ENCODE data around the gene ZBTB48. TPM values are rescaled to one million over a fixed set of nuclear protein-coding genes. Genes with fewer than 3 reads are reported as not detected.

ZBTB48 gene
- total RNA-seq, 4 donors from 2014 or later: 9.3 to 14.5 (median 11.3) TPM

GRCh38 chr1:6632588-6633514, 53.1 kb downstream of the ZBTB48 start:
- ATAC-seq: no peak

GRCh38 chr1:6634371-6635052, 54.7 kb downstream of the ZBTB48 start:
- Histone ChIP-seq H3K4me1 (peaks cover 0 to 10% of the 10 kb centered on the region in 2 donors), H3K27me3 (no peaks in the 10 kb centered on the region), H3K36me3 (peaks cover 0 to 83% of the 10 kb centered on the region in 2 donors), H3K27ac (peak overlapping the region in 2 of 4 donors; percentile 12 to 62), H3K4me3 (no peak overlapping the region), H3K9me3 (no peaks in the 10 kb centered on the region)
- in situ Hi-C loops (cut with MboI; ENCODE audit: low sequenced_read_pairs in 4 of 4) (loop anchor here (5.0 to 25.0 kb wide), 4 partner anchors 50 to 147 kb away; partner anchors contain the start of genes NOL9 (in 1 of the 4), PLEKHG5 (in 1 of the 4) and ZBTB48 (in 1 of the 4)), intact Hi-C loops (cut with DNase I; ENCODE audit: low total_unique reads) (no loop called here)
- ATAC-seq (peak; percentile 70 to 89), DNase-seq (peak; percentile 60 to 88)
- TF ChIP-seq POLR2A (IDR thresholded peaks at IDR 0.05): no peak
- peak; percentile 57 to 77 (median 68) for TF ChIP-seq CTCF (IDR thresholded peaks at IDR 0.05 in 4 of 5, conservative IDR thresholded peaks at IDR 0.05 in 1 of 5)

More at GRCh38 chr1:6632588-6633514, 53.1 kb downstream of the ZBTB48 start:
- Histone ChIP-seq H3K4me1 (peaks cover 7 to 9% of the 10 kb centered on the region in 2 donors), H3K4me3 (no peak overlapping the region), H3K9me3 (no peaks in the 10 kb centered on the region), H3K36me3 (peaks cover 0 to 78% of the 10 kb centered on the region in 2 donors), H3K27ac (no peak overlapping the region), H3K27me3 (no peaks in the 10 kb centered on the region)
- intact Hi-C loops (cut with DNase I; ENCODE audit: low total_unique reads) (no loop called here), in situ Hi-C loops (cut with MboI; ENCODE audit: low sequenced_read_pairs in 4 of 4) (loop anchor here in 3 of 4 donors (10.0 to 25.0 kb wide), 3 partner anchors 48 to 146 kb away; partner anchors contain the start of genes PLEKHG5 (in 1 of the 3) and ZBTB48 (in 1 of the 3))
- DNase-seq: no peak
- no peak for TF ChIP-seq POLR2A (IDR thresholded peaks at IDR 0.05)
- no peak for TF ChIP-seq CTCF (IDR thresholded peaks at IDR 0.05 in 4 of 5, conservative IDR thresholded peaks at IDR 0.05 in 1 of 5)

- H3K27ac ChIP-seq: peak overlapping the region in 2 of 4 donors; percentile 12 to 62
- H3K9me3 ChIP-seq: no peaks in the 10 kb centered on the region
- ATAC-seq: peak in 1 of 2 donors; percentile 1
- intact Hi-C loops (cut with DNase I; ENCODE audit: low total_unique reads) (no loop called here), in situ Hi-C loops (cut with MboI; ENCODE audit: low sequenced_read_pairs in 4 of 4) (loop anchor here (5.0 to 25.0 kb wide), 4 partner anchors 51 to 148 kb away; partner anchors contain the start of genes NOL9 (in 1 of the 4), PLEKHG5 (in 1 of the 4) and ZBTB48 (in 1 of the 4))
- no peaks in the 10 kb centered on the region for H3K27me3 ChIP-seq
- H3K4me3 ChIP-seq: no peak overlapping the region
- H3K4me1 ChIP-seq: peaks cover 0 to 10% of the 10 kb centered on the region in 2 donors
- DNase-seq: no peak
- TF ChIP-seq CTCF (IDR thresholded peaks at IDR 0.05 in 4 of 5, conservative IDR thresholded peaks at IDR 0.05 in 1 of 5) (no peak), POLR2A (IDR thresholded peaks at IDR 0.05) (no peak)
- peaks cover 0 to 83% of the 10 kb centered on the region in 2 donors for H3K36me3 ChIP-seq
Observed at GRCh38 chr1:6635161-6635909, 55.5 kb downstream of the ZBTB48 start.
